BJ (cell line): Measurements from ENCODE around the gene LDLRAD4. TPM values are rescaled to one million over a fixed set of nuclear protein-coding genes. Genes with fewer than 3 reads are reported as not detected.

Source experiments
- CTCF ChIA-PET: fragments of 350-600 bp; formaldehyde crosslinking; extraction: SDS; loops from one replicate; lab custom pipeline; 2021; ENCODE audit warnings: antibody characterized with exemption, inconsistent platforms; lab: Yijun Ruan, JAX
- POLR2A ChIA-PET: fragments of 300-600 bp; sonication (Branson Sonifier 250); formaldehyde crosslinking; extraction: SDS; loops from one replicate; lab custom pipeline; 2021; ENCODE audit warnings: antibody characterized with exemption; lab: Charles Lee
- DNase-seq: peaks from one replicate; pipeline ENCODE4 v3.0.0-alpha.2; 2011; ENCODE audit warnings: low read depth
- H3K27me3 ChIP-seq: 2 replicates; pipeline ENCODE4 v1.6.0; 2011; ENCODE audit warnings: low read length; ENCODE audit not compliant: control insufficient read depth, insufficient read depth
- H3K36me3 ChIP-seq: 2 replicates; pipeline ENCODE4 v1.5.1; 2011; ENCODE audit warnings: low read length; ENCODE audit not compliant: control insufficient read depth, insufficient read depth
- H3K4me3 ChIP-seq: 2 replicates; pipeline ENCODE4 v1.5.1; 2011; ENCODE audit warnings: low read depth, mild to moderate bottlenecking, control low read depth, low read length
- CTCF ChIP-seq: IDR thresholded peaks from 2 replicates; pipeline ENCODE4 v1.5.1; 2011; ENCODE audit warnings: low read depth, mild to moderate bottlenecking, control low read depth, inconsistent platforms, low read length, moderate library complexity; ENCODE audit not compliant: insufficient read depth
- polyA plus RNA-seq: library from polyadenylated mRNA; depleted of rRNA; stranded (reverse); fragments of >200 nt; gene quantifications from 2 replicates; pipeline ENCODE4 v1.2.3, GENCODE V29; 2011

Gene LDLRAD4
- polyA plus RNA-seq, 1 experiment = not detected

- Histone ChIP-seq H3K27me3 (no peaks in the 10 kb centered on the region), H3K36me3 (no peaks in the 10 kb centered on the region), H3K4me3 (no peak overlapping the region)
- no peak for DNase-seq
- ChIA-PET CTCF (no interaction called here), POLR2A (no interaction called here)
- no peak for TF ChIP-seq CTCF
Observed at GRCh38 chr18:13394801-13395200, 176.2 kb downstream of the LDLRAD4 start.

GRCh38 chr18:13395577-13395976 lies 177.0 kb downstream of the LDLRAD4 start:
- no peaks in the 10 kb centered on the region for H3K36me3 ChIP-seq
- no peaks in the 10 kb centered on the region for H3K27me3 ChIP-seq
- TF ChIP-seq CTCF = no peak
- ChIA-PET CTCF (no interaction called here), POLR2A (no interaction called here)
- no peak overlapping the region for H3K4me3 ChIP-seq
- DNase-seq = no peak

- ChIA-PET CTCF (no interaction called here), POLR2A (no interaction called here)
- Histone ChIP-seq H3K27me3 (no peaks in the 10 kb centered on the region), H3K36me3 (no peaks in the 10 kb centered on the region), H3K4me3 (no peak overlapping the region)
- no peak for TF ChIP-seq CTCF
- no peak for DNase-seq
Observed at GRCh38 chr18:13397504-13398163, 179.1 kb downstream of the LDLRAD4 start.

GRCh38 chr18:13398631-13399030 lies 180.1 kb downstream of the LDLRAD4 start:
- no peak overlapping the region for H3K4me3 ChIP-seq
- CTCF ChIA-PET = no interaction called here
- no peak for DNase-seq
- TF ChIP-seq CTCF = no peak
- POLR2A ChIA-PET = no interaction called here
- H3K36me3 ChIP-seq = no peaks in the 10 kb centered on the region
- no peaks in the 10 kb centered on the region for H3K27me3 ChIP-seq

- no peak for TF ChIP-seq CTCF
- Histone ChIP-seq H3K4me3 (no peak overlapping the region), H3K36me3 (no peaks in the 10 kb centered on the region), H3K27me3 (no peaks in the 10 kb centered on the region)
- CTCF ChIA-PET = no interaction called here
- POLR2A ChIA-PET = no interaction called here
- no peak for DNase-seq
Observed at GRCh38 chr18:13399511-13399910, 181.0 kb downstream of the LDLRAD4 start.
